GM04503 (cell line): ENCODE measurements around the gene MLH3.

Experiments
- DNase-seq: peaks from one replicate; pipeline ENCODE4 v3.0.0-alpha.2; 2012; ENCODE audit warnings: low read depth

The MLH3 gene

DNA sequence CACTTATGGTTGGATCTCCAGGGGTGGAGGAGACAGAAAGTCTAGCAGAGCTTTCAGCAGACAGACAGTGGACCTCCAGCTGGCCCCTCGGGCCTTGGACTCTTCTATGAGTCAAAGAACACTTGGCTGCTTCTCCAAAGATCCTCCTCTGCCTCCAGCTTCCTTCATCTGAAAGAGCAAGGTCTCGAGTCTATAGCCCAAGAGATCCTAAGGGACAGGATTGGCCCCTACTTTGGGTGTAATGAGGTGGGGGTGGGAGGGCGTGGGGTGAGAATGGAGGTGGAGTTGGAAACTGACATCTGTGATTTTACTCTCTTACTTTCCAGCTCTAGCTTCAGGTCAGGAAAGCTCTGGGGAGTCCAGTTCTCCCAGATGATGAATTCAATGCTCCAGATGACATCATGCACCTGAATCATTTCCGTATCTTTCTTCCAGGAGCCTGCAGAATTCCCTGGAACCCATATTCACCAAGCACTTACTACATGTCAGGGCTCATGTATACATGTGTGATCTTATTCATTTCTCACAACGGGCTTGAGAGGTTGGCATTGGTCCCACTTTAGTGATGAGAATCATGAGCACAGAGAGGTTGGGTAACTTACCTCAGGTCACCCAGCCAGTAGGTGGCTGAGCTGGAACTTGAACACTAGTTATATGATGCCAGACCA lies 85.6 kb downstream of the MLH3 start:
- DNase-seq: no peak

DNA sequence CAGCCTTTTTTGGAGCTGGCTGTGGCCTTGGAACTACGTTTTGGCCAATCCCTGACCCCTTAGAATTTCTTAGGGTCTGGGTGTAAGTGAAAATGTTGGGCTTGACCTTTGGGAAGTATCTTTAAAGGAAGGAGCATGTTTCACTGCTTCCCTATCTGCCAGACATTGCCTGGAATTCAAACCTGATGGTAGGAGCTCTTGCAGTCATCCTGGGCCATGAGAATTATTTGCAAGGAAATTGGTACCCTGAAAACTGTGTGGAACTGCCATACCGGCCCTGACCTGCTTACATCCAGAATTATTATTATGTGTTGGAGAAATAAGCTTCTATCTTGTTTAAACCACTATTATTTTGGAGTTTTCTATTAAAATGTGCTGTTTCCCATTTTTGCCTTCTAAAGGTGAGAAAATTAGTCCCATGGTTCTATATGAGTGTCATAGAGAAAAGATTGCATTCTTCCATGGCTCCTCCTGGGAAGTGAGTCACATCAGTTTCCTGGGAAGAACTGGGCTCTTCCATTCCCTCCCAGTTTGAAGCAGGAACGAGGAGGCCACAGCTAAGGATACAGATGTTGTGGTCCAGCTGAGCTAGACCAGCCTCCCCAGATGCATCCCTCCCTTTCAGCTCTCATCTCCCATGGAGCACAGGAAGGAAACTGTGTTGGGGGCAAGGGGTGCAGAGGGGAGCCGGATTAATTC lies 86.3 kb downstream of the MLH3 start:
- no peak for DNase-seq
